HCT116 (cell line): ENCODE results near the gene SLC10A7.

Experiments
- CEBPB ChIP-seq: IDR thresholded peaks from 2 replicates; pipeline ENCODE4 v1.6.1; 2012; ENCODE audit warnings: low read depth
- EZH2 ChIP-seq: fragments of 200-600 bp; sonication (generic); IDR thresholded peaks from 2 replicates; pipeline ENCODE4 v1.6.1; 2017; ENCODE audit warnings: antibody characterized with exemption, mixed run types
- EZH2phosphoT487 ChIP-seq: fragments of 200-600 bp; IDR thresholded peaks from 2 replicates; pipeline ENCODE4 v1.6.1; 2018; ENCODE audit warnings: antibody characterized with exemption, borderline replicate concordance
- JUND ChIP-seq: IDR thresholded peaks from 2 replicates; pipeline ENCODE4 v1.6.1; 2012
- POLR2A ChIP-seq: IDR thresholded peaks from 2 replicates; pipeline ENCODE4 v1.7.0; 2011; ENCODE audit warnings: borderline replicate concordance; ENCODE audit not compliant: insufficient read depth, insufficient read length; ENCODE audit errors: extremely low read depth
- POLR2AphosphoS5 ChIP-seq: IDR thresholded peaks from 2 replicates; pipeline ENCODE4 v1.6.1; 2011; ENCODE audit warnings: mild to moderate bottlenecking, low read depth, low read length, moderate library complexity
- RAD21 ChIP-seq: IDR thresholded peaks from 2 replicates; pipeline ENCODE4 v1.6.1; 2012; ENCODE audit warnings: low read depth, mild to moderate bottlenecking
- SIN3A ChIP-seq: IDR thresholded peaks from 2 replicates; pipeline ENCODE4 v1.6.1; 2012; ENCODE audit warnings: low read depth
- SP1 ChIP-seq: IDR thresholded peaks from 2 replicates; pipeline ENCODE4 v1.6.1; 2012; ENCODE audit warnings: low read depth
- TCF7L2 ChIP-seq: IDR thresholded peaks from 2 replicates; pipeline ENCODE4 v1.7.0; 2011; ENCODE audit warnings: borderline replicate concordance, inconsistent platforms; ENCODE audit not compliant: insufficient read depth, insufficient read length; ENCODE audit errors: extremely low read depth
- TF ChIP-seq, protein P1 (sequence below), 3 experiments: fragments of 200-600 bp in 1 of 3; sonication (generic) in 1 of 3; IDR thresholded peaks in 2 of 3; conservative IDR thresholded peaks in 1 of 3; 2 replicates each; pipeline ENCODE4 v1.5.1; 2012 to 2017; ENCODE audit warnings: low read depth in 2 of 3, low read length in 2 of 3, antibody characterized with exemption in 1 of 3, borderline replicate concordance in 1 of 3, control low read depth in 1 of 3, mild to moderate bottlenecking in 1 of 3, mixed read lengths in 1 of 3, mixed run types in 1 of 3, moderate library complexity in 1 of 3; ENCODE audit not compliant: insufficient read depth in 1 of 3
- TF ChIP-seq, protein P2 (sequence below): IDR thresholded peaks from 2 replicates; pipeline ENCODE4 v1.6.1; 2012
- TF ChIP-seq, protein P3 (sequence below): IDR thresholded peaks from 2 replicates; pipeline ENCODE4 v1.6.1; 2011; ENCODE audit warnings: mild to moderate bottlenecking, low read length, moderate library complexity; ENCODE audit not compliant: insufficient replicate concordance; ENCODE audit errors: extremely low read depth

DNA sequence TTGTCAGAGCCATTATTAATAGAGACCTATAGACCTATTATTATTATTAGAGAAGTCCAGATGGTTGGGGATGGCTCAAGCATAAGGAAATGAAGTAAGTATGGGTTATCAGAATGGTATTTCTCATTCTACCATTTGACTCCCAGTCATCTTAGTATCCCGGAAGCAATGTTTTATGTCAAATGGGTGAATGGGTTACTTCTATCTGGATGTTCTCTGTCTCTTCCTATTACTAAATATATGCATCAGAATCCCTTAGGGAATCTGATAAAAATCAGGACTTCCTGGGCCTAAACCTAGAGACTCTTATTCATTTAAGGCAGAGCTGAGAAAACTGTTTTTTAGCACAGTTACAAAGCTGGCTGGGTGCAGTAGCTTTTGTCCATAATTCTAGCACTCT is 149.9 kb downstream of the SLC10A7 start:
- TF ChIP-seq, protein P1, sequence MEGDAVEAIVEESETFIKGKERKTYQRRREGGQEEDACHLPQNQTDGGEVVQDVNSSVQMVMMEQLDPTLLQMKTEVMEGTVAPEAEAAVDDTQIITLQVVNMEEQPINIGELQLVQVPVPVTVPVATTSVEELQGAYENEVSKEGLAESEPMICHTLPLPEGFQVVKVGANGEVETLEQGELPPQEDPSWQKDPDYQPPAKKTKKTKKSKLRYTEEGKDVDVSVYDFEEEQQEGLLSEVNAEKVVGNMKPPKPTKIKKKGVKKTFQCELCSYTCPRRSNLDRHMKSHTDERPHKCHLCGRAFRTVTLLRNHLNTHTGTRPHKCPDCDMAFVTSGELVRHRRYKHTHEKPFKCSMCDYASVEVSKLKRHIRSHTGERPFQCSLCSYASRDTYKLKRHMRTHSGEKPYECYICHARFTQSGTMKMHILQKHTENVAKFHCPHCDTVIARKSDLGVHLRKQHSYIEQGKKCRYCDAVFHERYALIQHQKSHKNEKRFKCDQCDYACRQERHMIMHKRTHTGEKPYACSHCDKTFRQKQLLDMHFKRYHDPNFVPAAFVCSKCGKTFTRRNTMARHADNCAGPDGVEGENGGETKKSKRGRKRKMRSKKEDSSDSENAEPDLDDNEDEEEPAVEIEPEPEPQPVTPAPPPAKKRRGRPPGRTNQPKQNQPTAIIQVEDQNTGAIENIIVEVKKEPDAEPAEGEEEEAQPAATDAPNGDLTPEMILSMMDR (IDR thresholded peaks at IDR 0.05 in 2 of 3, conservative IDR thresholded peaks at IDR 0.05 in 1 of 3; ENCODE audit: borderline replicate concordance in 1 of 3, insufficient read depth in 1 of 3, low read depth in 2 of 3, low read length in 2 of 3): no peak
- TF ChIP-seq, protein P2, sequence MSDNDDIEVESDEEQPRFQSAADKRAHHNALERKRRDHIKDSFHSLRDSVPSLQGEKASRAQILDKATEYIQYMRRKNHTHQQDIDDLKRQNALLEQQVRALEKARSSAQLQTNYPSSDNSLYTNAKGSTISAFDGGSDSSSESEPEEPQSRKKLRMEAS: no peak
- no peak for TF ChIP-seq EZH2
- TF ChIP-seq POLR2A: no peak
- no peak for TF ChIP-seq TCF7L2
- no peak for TF ChIP-seq SP1
- TF ChIP-seq, protein P3, sequence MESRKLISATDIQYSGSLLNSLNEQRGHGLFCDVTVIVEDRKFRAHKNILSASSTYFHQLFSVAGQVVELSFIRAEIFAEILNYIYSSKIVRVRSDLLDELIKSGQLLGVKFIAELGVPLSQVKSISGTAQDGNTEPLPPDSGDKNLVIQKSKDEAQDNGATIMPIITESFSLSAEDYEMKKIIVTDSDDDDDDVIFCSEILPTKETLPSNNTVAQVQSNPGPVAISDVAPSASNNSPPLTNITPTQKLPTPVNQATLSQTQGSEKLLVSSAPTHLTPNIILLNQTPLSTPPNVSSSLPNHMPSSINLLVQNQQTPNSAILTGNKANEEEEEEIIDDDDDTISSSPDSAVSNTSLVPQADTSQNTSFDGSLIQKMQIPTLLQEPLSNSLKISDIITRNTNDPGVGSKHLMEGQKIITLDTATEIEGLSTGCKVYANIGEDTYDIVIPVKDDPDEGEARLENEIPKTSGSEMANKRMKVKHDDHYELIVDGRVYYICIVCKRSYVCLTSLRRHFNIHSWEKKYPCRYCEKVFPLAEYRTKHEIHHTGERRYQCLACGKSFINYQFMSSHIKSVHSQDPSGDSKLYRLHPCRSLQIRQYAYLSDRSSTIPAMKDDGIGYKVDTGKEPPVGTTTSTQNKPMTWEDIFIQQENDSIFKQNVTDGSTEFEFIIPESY: no peak
- no peak for TF ChIP-seq EZH2phosphoT487
- TF ChIP-seq JUND: no peak
- TF ChIP-seq CEBPB: no peak
- no peak for TF ChIP-seq SIN3A
- no peak for TF ChIP-seq RAD21
- no peak for TF ChIP-seq POLR2AphosphoS5
